ENCODE data around the gene CROCC.

CROCC gene

GRCh38 chr1:16967962-16968361 lies 46.2 kb downstream of the CROCC start:
- DNase-seq (ENCODE audit: low read depth) = no peak

- no peak for DNase-seq (ENCODE audit: low read depth)
These were observed 46.6 kb downstream of the CROCC start for GRCh38 chr1:16968372-16968771.

GRCh38 chr1:16969057-16969611 lies 47.4 kb downstream of the CROCC start:
- no peak for DNase-seq (ENCODE audit: low read depth)

GRCh38 chr1:16969651-16970050 lies 47.9 kb downstream of the CROCC start:
- no peak for DNase-seq (ENCODE audit: low read depth)

GRCh38 chr1:16970132-16970910 lies 48.6 kb downstream of the CROCC start:
- DNase-seq (ENCODE audit: low read depth) = no peak

GRCh38 chr1:16971341-16972188 lies 49.8 kb downstream of the CROCC start:
- no peak for DNase-seq (ENCODE audit: low read depth)

- DNase-seq (ENCODE audit: low read depth) = no peak
These were observed 50.6 kb downstream of the CROCC start for GRCh38 chr1:16972189-16972895.

GRCh38 chr1:16973215-16973614 lies 51.5 kb downstream of the CROCC start:
- no peak for DNase-seq (ENCODE audit: low read depth)

GRCh38 chr1:16975211-16975610 lies 53.5 kb downstream of the CROCC start:
- DNase-seq (ENCODE audit: low read depth) = no peak

- no peak for DNase-seq (ENCODE audit: low read depth)
These were observed 54.1 kb downstream of the CROCC start for GRCh38 chr1:16975838-16976237.

GRCh38 chr1:16976966-16977365 lies 55.2 kb downstream of the CROCC start:
- no peak for DNase-seq (ENCODE audit: low read depth)

- no peak for DNase-seq (ENCODE audit: low read depth)
These were observed 55.6 kb downstream of the CROCC start for GRCh38 chr1:16977377-16977776.

GRCh38 chr1:16978139-16978538 lies 56.4 kb downstream of the CROCC start:
- DNase-seq (ENCODE audit: low read depth) = no peak

GRCh38 chr1:16978567-16979474 lies 57.1 kb downstream of the CROCC start:
- no peak for DNase-seq (ENCODE audit: low read depth)

GRCh38 chr1:16979475-16980327 lies 58.0 kb downstream of the CROCC start:
- DNase-seq (ENCODE audit: low read depth) = no peak

- DNase-seq (ENCODE audit: low read depth) = no peak
These were observed 58.9 kb downstream of the CROCC start, which contains the start of gene MFAP2 for GRCh38 chr1:16980473-16981268. MFAP2 (minus strand) TSS chr1:16980620; CDS start chr1:16978273, 2,347 bp downstream.

GRCh38 chr1:16981269-16981849 lies 59.6 kb downstream of the CROCC start:
- DNase-seq (ENCODE audit: low read depth) = no peak

- DNase-seq (ENCODE audit: low read depth) = no peak
These were observed 61.2 kb downstream of the CROCC start for GRCh38 chr1:16982902-16983301.

- no peak for DNase-seq (ENCODE audit: low read depth)
These were observed 61.9 kb downstream of the CROCC start for GRCh38 chr1:16983649-16984048.
